Brain microvascular endothelial cell (primary cell): ENCODE data around the gene ARMC6.
A peak's percentile ranks its signal among the peaks of the same experiment; 100 is the strongest.
"Not testable (repeated sequence)": the region's sequence is repeated elsewhere in the genome, so short reads cannot be mapped to it uniquely, and the experiment has no call there.

ENCODE experiments used
- DNase-seq: peaks from one replicate; pipeline ENCODE4 v3.0.0-alpha.2; 2020
- H3K27ac ChIP-seq: fragments of 250-450 bp; sonication (Bioruptor Pico); 2 replicates; pipeline ENCODE4 v1.5.1; 2020; ENCODE audit warnings: mild to moderate bottlenecking, moderate library complexity
- H3K27me3 ChIP-seq: fragments of 250-450 bp; sonication (Bioruptor Pico); replicated peaks from 2 replicates; pipeline ENCODE4 v1.5.1; 2020; ENCODE audit warnings: mild to moderate bottlenecking
- H3K36me3 ChIP-seq: fragments of 250-450 bp; sonication (Bioruptor Pico); replicated peaks from 2 replicates; pipeline ENCODE4 v1.5.1; 2020; ENCODE audit warnings: mild to moderate bottlenecking
- H3K4me3 ChIP-seq: 2 replicates; pipeline ENCODE4 v1.5.1; 2011; ENCODE audit warnings: low read depth, mild to moderate bottlenecking, control low read depth, low read length, moderate library complexity
- CTCF ChIP-seq: IDR thresholded peaks from 2 replicates; pipeline ENCODE4 v1.5.1; 2011; ENCODE audit warnings: low read depth, mild to moderate bottlenecking, moderate library complexity, low read length, control low read depth, inconsistent platforms; ENCODE audit errors: missing control alignments
- in situ Hi-C: cut with HindIII; loops from 2 replicates; pipeline ENCODE4 v1.10.0; 2017; ENCODE audit warnings: low sequenced_read_pairs, low pct_ligation_motif_present

Gene ARMC6

DNA sequence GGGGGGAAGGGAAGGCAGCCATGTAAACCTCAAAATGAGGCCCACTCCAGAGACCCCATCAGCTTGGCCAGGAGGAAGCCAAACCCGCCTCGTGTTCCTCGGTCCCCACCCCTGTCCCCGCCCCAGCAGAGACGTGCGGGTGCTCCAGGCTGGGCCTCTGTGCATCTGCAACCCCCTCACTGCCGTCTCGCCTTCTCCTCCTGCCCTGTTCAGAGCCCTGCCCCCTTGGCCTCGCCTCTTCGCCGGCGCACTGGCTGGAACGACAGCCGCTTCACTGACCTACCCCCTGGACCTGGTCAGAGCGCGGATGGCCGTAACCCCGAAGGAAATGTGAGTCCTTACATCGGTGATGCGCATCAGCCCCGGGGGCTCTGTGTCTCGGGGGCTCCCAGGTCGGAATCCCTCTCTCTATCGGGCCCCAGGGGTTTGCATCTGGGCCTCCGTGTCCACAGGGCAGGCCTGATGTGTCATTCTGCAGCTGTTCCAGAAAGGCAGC lies 72.7 kb downstream of the ARMC6 start:
- H3K27me3 ChIP-seq, result no peaks in the 10 kb centered on the region
- in situ Hi-C loops, result no loop called here
- TF ChIP-seq CTCF, result no peak
- no peak for DNase-seq
- H3K4me3 ChIP-seq, result peak overlapping the region; percentile 49
- H3K36me3 ChIP-seq, result no peaks in the 10 kb centered on the region
- no peak overlapping the region for H3K27ac ChIP-seq

DNA sequence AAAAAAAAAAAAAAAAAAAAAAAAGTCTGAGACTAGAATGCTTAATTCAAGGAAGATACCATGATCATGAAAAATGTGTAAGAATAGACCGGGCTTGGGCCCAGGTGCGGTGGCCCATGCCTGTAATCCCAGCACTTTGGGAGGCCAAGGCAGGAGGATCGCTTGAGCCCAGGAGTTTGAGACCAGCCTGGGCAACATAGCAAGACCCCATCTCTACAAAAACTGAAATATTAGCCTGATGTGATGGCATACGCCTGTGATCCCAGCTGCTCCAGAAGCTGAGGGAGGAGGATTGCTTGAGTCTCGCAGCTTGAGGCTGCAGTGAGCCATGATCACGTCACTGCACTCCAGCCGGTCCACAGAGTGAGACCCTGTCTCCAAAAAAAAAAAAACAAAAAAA lies 73.5 kb downstream of the ARMC6 start:
- H3K27me3 ChIP-seq, H3K27ac ChIP-seq, H3K36me3 ChIP-seq, DNase-seq, H3K4me3 ChIP-seq, in situ Hi-C loops: not testable (repeated sequence)

DNA sequence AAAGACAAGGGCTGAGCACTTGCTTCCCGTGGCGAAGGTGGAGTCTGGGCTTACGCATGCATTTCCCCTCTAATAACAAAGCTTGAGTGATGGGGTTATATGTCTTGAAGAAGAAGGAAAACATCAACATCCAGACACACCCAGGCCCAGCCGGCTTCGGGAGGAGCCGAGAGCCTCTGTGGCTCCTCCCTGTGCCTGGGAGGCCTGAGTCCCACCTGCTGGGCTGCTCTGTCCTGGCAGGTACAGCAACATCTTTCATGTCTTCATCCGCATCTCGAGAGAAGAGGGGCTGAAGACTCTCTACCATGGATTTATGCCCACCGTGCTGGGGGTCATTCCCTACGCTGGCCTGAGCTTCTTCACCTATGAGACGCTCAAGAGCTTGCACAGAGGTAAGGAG lies 74.3 kb downstream of the ARMC6 start:
- no peak for DNase-seq
- H3K27me3 ChIP-seq, result no peaks in the 10 kb centered on the region
- H3K4me3 ChIP-seq, result no peak overlapping the region
- H3K27ac ChIP-seq, result no peak overlapping the region
- no peaks in the 10 kb centered on the region for H3K36me3 ChIP-seq
- in situ Hi-C loops, result no loop called here
- TF ChIP-seq CTCF, result no peak
